Mesodermal cell (in vitro differentiated cells): ENCODE data around the gene PDE1A.

ENCODE experiments used
- H3K27ac ChIP-seq: 2 replicates; pipeline ENCODE4 v1.7.0; 2013; ENCODE audit warnings: mild to moderate bottlenecking, low read depth, low read length, moderate library complexity; ENCODE audit not compliant: severe bottlenecking
- H3K36me3 ChIP-seq: 2 replicates; pipeline ENCODE4 v1.7.1; 2013; ENCODE audit warnings: mild to moderate bottlenecking, low read length, moderate library complexity; ENCODE audit not compliant: control insufficient read depth, insufficient read depth
- H3K4me1 ChIP-seq: one replicate; pipeline ENCODE4 v1.7.1; 2013; ENCODE audit warnings: mild to moderate bottlenecking, low read length; ENCODE audit not compliant: insufficient read depth, control insufficient read depth, poor library complexity, severe bottlenecking
- H3K4me3 ChIP-seq: 2 replicates; pipeline ENCODE4 v1.7.0; 2013; ENCODE audit warnings: low read length, control low read depth, mild to moderate bottlenecking; ENCODE audit not compliant: insufficient read depth, poor library complexity, severe bottlenecking; ENCODE audit errors: extremely low read depth
- H3K9me3 ChIP-seq: 2 replicates; pipeline ENCODE4 v1.7.1; 2013; ENCODE audit warnings: mild to moderate bottlenecking, low read length, moderate library complexity; ENCODE audit not compliant: control insufficient read depth
- WGBS, 2 experiments: methylation state at CpG; one replicate each; pipeline ENCODE4 v1.1.5; 2013; ENCODE audit warnings: missing lambda C conversion rate in 2 of 2; ENCODE audit not compliant: insufficient coverage in 2 of 2; 5-methylcytosine and 5-hydroxymethylcytosine counted together

Gene PDE1A

DNA sequence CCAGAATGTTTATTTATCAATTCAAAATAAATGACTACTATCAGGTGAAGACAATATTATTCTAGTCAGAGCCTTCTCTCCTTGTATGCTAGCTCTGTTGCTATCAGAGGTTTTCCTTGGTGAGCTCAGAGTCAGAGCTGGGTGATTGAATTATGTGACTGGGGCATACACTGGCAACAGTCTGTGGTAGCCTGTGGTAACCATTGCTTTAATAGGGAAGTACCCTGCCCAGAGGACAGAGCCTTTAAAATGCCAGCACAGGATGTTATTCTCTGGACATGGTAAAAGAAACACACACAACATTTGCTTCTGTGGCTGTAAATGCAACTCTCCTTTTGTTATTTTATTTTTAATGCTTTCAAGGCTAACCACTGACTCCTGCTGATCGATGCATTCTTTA, 316.5 kb downstream of the PDE1A start:
- no peak overlapping the region for H3K4me3 ChIP-seq
- WGBS, 2 experiments: no CpG with 5 or more reads among the region's 1 CpG

DNA sequence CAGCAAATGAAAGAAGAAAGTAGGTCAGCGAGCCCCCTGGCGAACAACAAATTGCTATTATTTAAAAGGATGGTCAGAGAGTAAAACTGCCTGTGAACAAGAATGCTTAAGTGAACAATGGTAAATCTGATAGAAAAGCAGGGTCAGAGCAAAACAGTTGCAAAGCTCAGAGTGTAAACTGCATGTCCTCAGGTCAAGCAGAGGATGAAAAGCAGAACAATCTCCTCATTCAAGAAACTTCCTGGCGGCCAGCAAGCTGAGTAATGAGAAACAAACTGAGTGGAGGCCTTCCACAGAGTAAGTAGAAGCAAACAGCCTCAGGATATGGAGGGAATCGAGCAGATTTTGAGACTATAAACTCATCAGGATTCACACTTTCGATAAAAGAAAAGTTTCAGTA, 323.3 kb downstream of the PDE1A start:
- H3K4me1 ChIP-seq: no peaks in the 10 kb centered on the region
- no peaks in the 10 kb centered on the region for H3K9me3 ChIP-seq
- H3K4me3 ChIP-seq: no peak overlapping the region
- H3K36me3 ChIP-seq: no peaks in the 10 kb centered on the region
- no peak overlapping the region for H3K27ac ChIP-seq
- WGBS, 2 experiments: 86 to 100% methylated on average over 2 to 5 of the region's 5 CpGs

More for the DNA sequence above, 316.5 kb downstream of the PDE1A start:
- no peaks in the 10 kb centered on the region for H3K36me3 ChIP-seq
- H3K4me1 ChIP-seq: no peaks in the 10 kb centered on the region
- no peaks in the 10 kb centered on the region for H3K9me3 ChIP-seq
- no peak overlapping the region for H3K27ac ChIP-seq

DNA sequence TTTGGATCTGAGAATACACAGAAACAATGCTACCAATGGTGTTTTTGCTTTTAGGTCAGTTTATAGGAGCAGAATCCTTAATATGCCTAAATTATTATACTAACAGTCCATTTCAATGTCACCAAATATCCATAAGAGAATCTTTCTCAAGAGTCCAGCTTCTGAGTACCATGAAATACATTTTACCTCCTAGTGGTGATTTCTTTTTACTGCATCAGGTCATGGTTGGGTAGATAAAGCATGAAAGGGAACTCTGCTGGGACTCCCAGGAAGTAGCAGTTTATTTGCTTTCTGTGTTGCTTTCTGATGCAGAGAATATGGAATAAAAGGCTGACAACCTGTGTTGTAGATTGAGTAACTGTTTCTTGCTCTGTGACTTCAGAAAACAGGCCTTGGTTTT, 325.6 kb downstream of the PDE1A start:
- no peak overlapping the region for H3K4me3 ChIP-seq
- no peaks in the 10 kb centered on the region for H3K36me3 ChIP-seq
- H3K9me3 ChIP-seq: no peaks in the 10 kb centered on the region
- no peaks in the 10 kb centered on the region for H3K4me1 ChIP-seq
- no peak overlapping the region for H3K27ac ChIP-seq

DNA sequence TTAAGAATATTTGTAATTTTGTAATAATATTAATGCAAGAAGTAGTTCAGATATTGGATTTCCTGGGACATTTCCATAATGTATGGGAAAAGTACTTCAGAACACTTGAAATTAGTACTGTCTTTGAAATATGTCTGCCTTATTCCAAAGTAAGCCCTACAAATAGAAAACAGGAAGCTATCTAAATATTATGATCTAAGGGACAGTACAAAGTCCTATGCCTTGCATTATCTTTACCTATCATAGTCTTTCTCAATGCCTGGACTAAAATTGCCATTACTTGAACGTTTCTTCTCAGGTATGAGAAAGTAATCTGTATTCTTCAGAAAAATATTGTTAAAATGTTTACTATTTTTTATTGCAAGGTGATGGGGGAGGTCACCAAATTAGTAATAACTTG, 328.2 kb downstream of the PDE1A start:
- Histone ChIP-seq H3K4me1 (no peaks in the 10 kb centered on the region), H3K4me3 (no peak overlapping the region), H3K9me3 (no peaks in the 10 kb centered on the region), H3K36me3 (no peaks in the 10 kb centered on the region), H3K27ac (no peak overlapping the region)
- no CpG with 5 or more reads among the region's 1 CpG for WGBS, 2 experiments

DNA sequence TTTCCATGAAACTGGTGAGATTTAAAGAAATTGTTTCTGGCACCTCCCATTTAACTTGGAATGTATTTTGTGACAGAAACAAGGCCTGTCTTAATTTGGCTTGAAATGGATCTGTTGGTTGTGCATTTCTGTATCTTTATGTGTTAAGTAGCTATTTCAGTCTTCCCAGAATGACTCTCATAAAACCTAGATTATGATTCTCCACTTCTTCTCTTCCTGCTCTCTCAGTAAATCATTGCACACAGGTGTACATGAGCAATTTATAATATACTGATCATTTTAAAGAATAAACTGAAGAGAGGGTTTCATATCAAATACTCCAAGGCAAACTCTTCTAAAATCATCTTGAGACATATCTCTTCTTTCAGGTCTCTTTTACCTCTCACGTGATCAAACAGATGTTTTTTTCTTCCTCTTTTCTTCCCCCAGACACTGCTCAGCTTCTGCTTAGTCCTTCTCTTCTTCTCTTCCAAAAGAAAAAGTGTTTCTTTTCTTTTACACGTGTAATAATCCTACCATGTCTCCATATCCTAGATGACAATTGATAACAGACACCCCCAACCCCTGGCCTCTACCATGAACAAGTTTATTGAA, 329.2 kb downstream of the PDE1A start:
- 83% methylated on average over 1 of the region's 2 CpGs for WGBS, 2 experiments

DNA sequence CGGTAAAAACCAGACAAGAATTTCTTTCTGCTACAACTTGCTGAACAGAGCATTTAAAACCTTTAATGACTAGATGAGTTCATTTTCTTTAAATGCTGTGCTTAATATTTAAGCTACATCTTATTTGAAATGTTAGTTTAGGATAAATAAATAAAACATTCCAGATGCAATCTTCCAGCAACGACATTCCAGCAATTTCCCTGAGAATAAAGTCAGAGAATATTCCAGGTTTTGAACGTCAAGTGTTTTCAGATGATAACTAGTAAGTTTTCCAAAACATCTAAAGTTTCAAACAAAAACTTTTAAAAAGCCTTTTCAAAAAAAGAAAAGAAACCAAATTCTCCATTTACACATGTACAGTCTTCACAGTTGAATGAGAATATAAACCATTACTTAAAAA, 336.4 kb downstream of the PDE1A start:
- H3K36me3 ChIP-seq: no peaks in the 10 kb centered on the region
- H3K4me3 ChIP-seq: no peak overlapping the region
- no peaks in the 10 kb centered on the region for H3K4me1 ChIP-seq
- H3K27ac ChIP-seq: no peak overlapping the region
- WGBS, 2 experiments: 100% methylated on average over 1 of the region's 3 CpGs; no CpG with 5 or more reads in 1 of the 2 experiments
- no peaks in the 10 kb centered on the region for H3K9me3 ChIP-seq

More for the DNA sequence above, 329.2 kb downstream of the PDE1A start:
- H3K4me3 ChIP-seq: no peak overlapping the region
- H3K4me1 ChIP-seq: no peaks in the 10 kb centered on the region
- no peaks in the 10 kb centered on the region for H3K36me3 ChIP-seq
- H3K27ac ChIP-seq: no peak overlapping the region
- no peaks in the 10 kb centered on the region for H3K9me3 ChIP-seq
